ENCODE data around the gene ARL6IP4. TPM values are rescaled to one million over a fixed set of nuclear protein-coding genes. Genes with fewer than 3 reads are reported as not detected.

ARL6IP4 gene
- total RNA-seq, 4 donors from 2014 or later = 197 to 338 (median 251) TPM

DNA sequence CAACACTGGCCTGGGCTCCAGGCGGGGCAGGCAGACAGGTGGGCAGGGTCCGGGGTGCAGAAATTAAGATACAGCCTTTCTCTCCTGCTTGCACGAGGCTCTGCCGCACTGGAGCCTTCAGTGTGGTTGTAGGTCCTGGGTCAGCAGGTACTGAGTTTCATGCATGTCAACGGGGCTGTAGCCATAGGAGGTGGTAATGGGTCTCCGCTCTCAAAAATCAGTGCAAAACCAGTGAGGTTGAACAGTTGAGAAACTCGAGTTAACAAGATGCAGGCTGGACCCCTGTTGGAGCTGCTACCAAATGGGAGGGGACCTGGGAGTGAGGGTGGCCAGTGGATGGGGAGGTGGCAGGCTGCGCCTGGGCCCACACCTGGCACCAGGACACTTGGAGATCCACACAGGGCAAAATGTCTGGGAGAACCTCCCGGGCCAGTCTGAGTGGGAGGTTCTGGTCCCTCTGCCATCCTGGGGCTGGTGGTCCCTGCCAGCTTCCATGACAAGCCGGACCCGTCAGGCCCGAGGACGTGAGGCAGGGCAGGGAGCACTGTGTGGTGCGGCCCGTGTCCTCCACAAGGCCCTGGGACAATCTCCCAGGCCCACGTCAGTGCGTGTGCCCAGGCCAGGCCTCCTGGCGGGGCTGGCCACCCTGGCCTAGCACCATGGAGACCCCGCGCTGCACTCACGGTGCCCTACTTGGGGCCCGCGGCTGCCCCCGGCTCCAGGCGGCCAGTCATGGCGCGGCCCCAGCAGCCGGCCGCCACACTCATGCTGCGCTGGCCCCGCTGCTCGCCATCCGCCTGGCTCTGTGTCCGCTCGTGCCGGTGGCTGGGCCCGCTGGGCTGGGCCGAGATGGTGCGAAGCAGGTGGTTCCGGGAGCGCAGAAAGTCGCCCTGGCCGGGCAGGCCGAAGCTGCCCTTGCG is 5.1 kb downstream of the ARL6IP4 start:
- Histone ChIP-seq H3K27me3 (no peaks in the 10 kb centered on the region), H3K36me3 (peaks cover 0 to 75% (median 2%) of the 10 kb centered on the region in 3 donors), H3K27ac (peak overlapping the region; percentile 73 to 91 (median 81)), H3K9me3 (no peaks in the 10 kb centered on the region), H3K4me1 (peaks cover 0 to 51% (median 44%) of the 10 kb centered on the region in 4 donors), H3K4me3 (peak overlapping the region in 1 of 4 donors; percentile 25)
- DNase-seq (ENCODE audit: low spot score in 2 of 2) = no peak
- WGBS, 2 donors = 67 to 76% methylated on average over 26 to 33 of the region's 45 CpGs
- no peak for TF ChIP-seq POLR2A (IDR thresholded peaks at IDR 0.05)
- TF ChIP-seq, protein P1, sequence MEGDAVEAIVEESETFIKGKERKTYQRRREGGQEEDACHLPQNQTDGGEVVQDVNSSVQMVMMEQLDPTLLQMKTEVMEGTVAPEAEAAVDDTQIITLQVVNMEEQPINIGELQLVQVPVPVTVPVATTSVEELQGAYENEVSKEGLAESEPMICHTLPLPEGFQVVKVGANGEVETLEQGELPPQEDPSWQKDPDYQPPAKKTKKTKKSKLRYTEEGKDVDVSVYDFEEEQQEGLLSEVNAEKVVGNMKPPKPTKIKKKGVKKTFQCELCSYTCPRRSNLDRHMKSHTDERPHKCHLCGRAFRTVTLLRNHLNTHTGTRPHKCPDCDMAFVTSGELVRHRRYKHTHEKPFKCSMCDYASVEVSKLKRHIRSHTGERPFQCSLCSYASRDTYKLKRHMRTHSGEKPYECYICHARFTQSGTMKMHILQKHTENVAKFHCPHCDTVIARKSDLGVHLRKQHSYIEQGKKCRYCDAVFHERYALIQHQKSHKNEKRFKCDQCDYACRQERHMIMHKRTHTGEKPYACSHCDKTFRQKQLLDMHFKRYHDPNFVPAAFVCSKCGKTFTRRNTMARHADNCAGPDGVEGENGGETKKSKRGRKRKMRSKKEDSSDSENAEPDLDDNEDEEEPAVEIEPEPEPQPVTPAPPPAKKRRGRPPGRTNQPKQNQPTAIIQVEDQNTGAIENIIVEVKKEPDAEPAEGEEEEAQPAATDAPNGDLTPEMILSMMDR (IDR thresholded peaks at IDR 0.05) = no peak
- TF ChIP-seq EP300 (IDR thresholded peaks at IDR 0.05) = no peak

DNA sequence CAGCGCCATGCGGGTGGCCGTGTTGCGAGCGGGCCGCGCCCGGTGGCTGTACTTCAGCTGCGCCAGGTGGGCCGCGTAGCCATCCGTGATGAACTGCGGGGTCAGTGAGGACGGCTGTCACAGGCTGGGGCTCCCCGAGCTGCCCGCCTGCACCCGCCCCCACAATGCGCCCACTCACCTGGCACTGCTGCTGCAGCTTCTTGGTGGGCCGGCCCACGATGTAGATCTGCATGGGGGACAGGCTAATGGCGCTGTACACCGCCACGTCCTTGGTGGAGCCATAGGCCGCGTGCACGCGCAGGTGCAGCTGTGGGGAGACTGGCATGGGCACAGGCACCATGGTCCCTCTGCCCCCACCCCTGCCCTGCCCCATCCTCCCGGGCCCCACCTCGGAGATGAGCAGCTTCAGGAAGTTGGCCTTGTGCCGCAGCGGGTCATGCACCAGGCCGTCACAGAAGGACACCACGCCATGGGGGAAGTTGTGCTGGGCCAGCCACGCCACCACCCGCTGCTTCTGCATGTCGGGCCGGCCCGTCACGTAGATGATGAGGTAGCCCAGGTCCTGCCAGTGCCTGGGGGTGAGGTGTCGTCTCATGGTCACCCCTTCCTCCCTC is 5.9 kb downstream of the ARL6IP4 start:
- DNase-seq (ENCODE audit: low spot score in 2 of 2) = no peak
- 94 to 96% methylated on average over 27 to 29 of the region's 40 CpGs for WGBS, 2 donors
- Histone ChIP-seq H3K9me3 (no peaks in the 10 kb centered on the region), H3K36me3 (peaks cover 0 to 82% (median 2%) of the 10 kb centered on the region in 3 donors), H3K27me3 (no peaks in the 10 kb centered on the region), H3K4me3 (no peak overlapping the region), H3K4me1 (peaks cover 0 to 48% (median 42%) of the 10 kb centered on the region in 4 donors), H3K27ac (peak overlapping the region in 1 of 4 donors; percentile 91)
- TF ChIP-seq POLR2A (IDR thresholded peaks at IDR 0.05) (no peak), EP300 (IDR thresholded peaks at IDR 0.05) (no peak)
- TF ChIP-seq, protein P1 (IDR thresholded peaks at IDR 0.05) = no peak

DNA sequence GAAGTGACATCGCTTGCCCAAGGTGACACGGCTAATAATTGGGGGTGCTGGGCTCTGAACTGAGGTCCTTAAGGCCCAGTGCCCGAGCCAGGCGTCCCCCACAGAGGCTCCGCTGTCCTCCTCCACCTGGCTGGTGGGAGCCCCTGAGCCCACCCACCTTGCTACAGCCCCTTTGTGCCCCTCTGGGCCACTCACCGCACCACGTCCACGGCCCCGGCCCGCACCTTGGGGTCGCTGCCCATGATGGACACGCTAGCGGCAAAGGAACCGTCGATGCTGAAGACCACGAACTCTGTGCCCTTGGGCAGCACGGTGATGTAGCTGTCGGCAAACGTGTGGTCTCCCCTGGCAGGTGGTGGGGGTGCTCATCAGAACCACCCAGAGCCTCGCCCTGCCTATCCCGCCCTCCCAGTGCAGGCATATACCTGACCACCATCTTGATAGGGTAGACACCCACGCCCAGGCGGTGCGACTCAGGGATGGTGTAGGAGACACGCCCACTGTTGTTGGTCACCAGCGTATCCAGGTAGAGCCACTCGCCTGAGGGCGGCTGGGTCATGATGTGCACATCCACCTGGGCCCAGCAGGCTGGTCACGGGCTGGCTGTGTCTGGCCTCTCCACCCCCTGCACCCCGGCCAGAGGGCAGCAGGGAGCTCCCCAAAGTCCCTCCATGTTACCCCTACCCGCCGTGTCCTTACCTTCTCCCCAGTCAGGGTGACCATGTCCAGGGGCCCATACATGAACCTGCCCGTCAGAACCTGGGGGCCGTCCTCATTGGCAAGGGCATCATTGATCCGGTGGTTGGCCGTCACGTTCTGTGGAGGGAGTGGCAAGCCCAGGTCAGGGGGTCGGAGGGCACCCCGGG is 6.8 kb downstream of the ARL6IP4 start:
- 83 to 93% methylated on average over 27 to 31 of the region's 39 CpGs for WGBS, 2 donors

DNA sequence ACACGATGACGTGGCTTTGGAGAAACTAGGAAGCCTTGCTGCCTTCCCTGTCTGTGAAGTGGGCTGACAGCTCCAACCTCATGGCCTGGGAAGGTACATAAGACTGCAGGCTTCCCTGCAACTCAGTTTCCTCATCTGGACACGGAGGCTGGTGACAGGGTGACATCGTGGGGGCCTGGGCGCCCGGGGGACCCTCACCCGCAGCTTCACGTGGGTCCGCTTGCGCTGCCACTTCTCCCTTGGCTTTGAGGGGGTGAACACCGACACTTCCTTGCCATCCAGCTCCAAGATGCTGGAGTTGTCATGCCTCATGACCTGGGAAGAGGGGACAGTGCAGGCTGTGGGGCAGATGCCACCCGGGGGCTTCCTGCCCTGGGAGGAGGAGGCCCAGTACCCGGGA is 7.6 kb downstream of the ARL6IP4 start:
- Histone ChIP-seq H3K27me3 (no peaks in the 10 kb centered on the region), H3K27ac (no peak overlapping the region), H3K4me1 (peaks cover 0 to 31% (median 26%) of the 10 kb centered on the region in 4 donors), H3K36me3 (peaks cover 0 to 80% (median 0%) of the 10 kb centered on the region in 3 donors), H3K9me3 (no peaks in the 10 kb centered on the region), H3K4me3 (no peak overlapping the region)
- TF ChIP-seq, protein P1 (IDR thresholded peaks at IDR 0.05) = no peak
- TF ChIP-seq EP300 (IDR thresholded peaks at IDR 0.05) (no peak), POLR2A (IDR thresholded peaks at IDR 0.05) (no peak)
- 88 to 89% methylated on average over 13 of the region's 13 CpGs for WGBS, 2 donors
- DNase-seq (ENCODE audit: low spot score in 2 of 2) = no peak

More for the DNA sequence above, 6.8 kb downstream of the ARL6IP4 start:
- Histone ChIP-seq H3K27ac (no peak overlapping the region), H3K27me3 (no peaks in the 10 kb centered on the region), H3K4me3 (no peak overlapping the region), H3K36me3 (peaks cover 0 to 82% (median 2%) of the 10 kb centered on the region in 3 donors), H3K9me3 (no peaks in the 10 kb centered on the region), H3K4me1 (peaks cover 0 to 38% (median 33%) of the 10 kb centered on the region in 4 donors)
- TF ChIP-seq, protein P1 (IDR thresholded peaks at IDR 0.05) = no peak
- TF ChIP-seq EP300 (IDR thresholded peaks at IDR 0.05) (no peak), POLR2A (IDR thresholded peaks at IDR 0.05) (no peak)
- DNase-seq (ENCODE audit: low spot score in 2 of 2) = no peak
